Trophoblast cell (in vitro differentiated cells and primary cell): ENCODE results near the gene KIAA1328.

Experiments
- DNase-seq, 2 donors: peaks; one replicate each; pipeline ENCODE4 v3.0.0-alpha.2; 2016
- H2AFZ ChIP-seq: 2 replicates; pipeline ENCODE4 v1.6.1; 2013; ENCODE audit warnings: low read length, moderate library complexity, mild to moderate bottlenecking; ENCODE audit not compliant: insufficient read depth, poor library complexity
- H2AK5ac ChIP-seq: 2 replicates; pipeline ENCODE4 v1.6.1; 2013; ENCODE audit warnings: mild to moderate bottlenecking, low read length
- H2BK120ac ChIP-seq: 2 replicates; pipeline ENCODE4 v1.6.1; 2013; ENCODE audit warnings: low read length, mild to moderate bottlenecking, moderate library complexity; ENCODE audit not compliant: insufficient read depth, poor library complexity
- H2BK12ac ChIP-seq: 2 replicates; pipeline ENCODE4 v1.6.1; 2013; ENCODE audit warnings: mild to moderate bottlenecking, low read length, moderate library complexity
- H2BK5ac ChIP-seq: 2 replicates; pipeline ENCODE4 v1.6.1; 2013; ENCODE audit warnings: low read length, low read depth, moderate library complexity, mild to moderate bottlenecking; ENCODE audit not compliant: poor library complexity
- H3K14ac ChIP-seq: 2 replicates; pipeline ENCODE4 v1.6.1; 2013; ENCODE audit warnings: mild to moderate bottlenecking, low read length
- H3K18ac ChIP-seq: 2 replicates; pipeline ENCODE4 v1.6.1; 2013; ENCODE audit warnings: mild to moderate bottlenecking, low read length
- H3K23ac ChIP-seq: 2 replicates; pipeline ENCODE4 v1.6.1; 2013; ENCODE audit warnings: low read length
- H3K27ac ChIP-seq: 2 replicates; pipeline ENCODE4 v1.5.1; 2013; ENCODE audit warnings: low read depth, mild to moderate bottlenecking, inconsistent platforms, low read length, moderate library complexity
- H3K27me3 ChIP-seq: 2 replicates; pipeline ENCODE4 v1.6.1; 2013; ENCODE audit warnings: inconsistent platforms, mild to moderate bottlenecking, low read length, moderate library complexity; ENCODE audit not compliant: insufficient read depth
- H3K36me3 ChIP-seq, 2 experiments: 1 replicate in 1 of 2; 2 replicates in 1 of 2; pipeline ENCODE4 v1.6.1; 2013; ENCODE audit warnings: low read length in 2 of 2, mild to moderate bottlenecking in 2 of 2, moderate library complexity in 1 of 2; ENCODE audit not compliant: insufficient read depth in 2 of 2, control insufficient read depth in 1 of 2
- H3K4ac ChIP-seq: 2 replicates; pipeline ENCODE4 v1.6.1; 2013; ENCODE audit warnings: low read depth, mild to moderate bottlenecking, low read length, moderate library complexity
- H3K4me1 ChIP-seq, 2 experiments: 1 replicate in 1 of 2; 2 replicates in 1 of 2; pipeline ENCODE4 v1.6.1; 2013; ENCODE audit warnings: low read length in 2 of 2, mild to moderate bottlenecking in 2 of 2, moderate library complexity in 1 of 2; ENCODE audit not compliant: insufficient read depth in 2 of 2, control insufficient read depth in 1 of 2
- H3K4me2 ChIP-seq: 2 replicates; pipeline ENCODE4 v1.6.1; 2013; ENCODE audit warnings: inconsistent platforms, mild to moderate bottlenecking, low read length, moderate library complexity
- H3K4me3 ChIP-seq: 2 replicates; pipeline ENCODE4 v1.5.1; 2013; ENCODE audit warnings: mild to moderate bottlenecking, low read depth, low read length, inconsistent platforms
- H3K79me1 ChIP-seq: one replicate; pipeline ENCODE4 v1.6.1; 2013; ENCODE audit warnings: low read length
- H3K79me2 ChIP-seq: 2 replicates; pipeline ENCODE4 v1.6.1; 2013; ENCODE audit warnings: low read length, mild to moderate bottlenecking; ENCODE audit not compliant: control insufficient read depth, insufficient read depth, poor library complexity
- H3K9ac ChIP-seq: 2 replicates; pipeline ENCODE4 v1.6.1; 2013; ENCODE audit warnings: mild to moderate bottlenecking, low read length
- H3K9me3 ChIP-seq: 2 replicates; pipeline ENCODE4 v1.6.1; 2013; ENCODE audit warnings: low read depth, mild to moderate bottlenecking, control low read depth, inconsistent platforms, low read length; ENCODE audit not compliant: insufficient read depth
- H4K12ac ChIP-seq: 2 replicates; pipeline ENCODE4 v1.6.1; 2013; ENCODE audit warnings: low read depth, mild to moderate bottlenecking, low read length, moderate library complexity
- H4K8ac ChIP-seq: 2 replicates; pipeline ENCODE4 v1.6.1; 2013; ENCODE audit warnings: low read depth, mild to moderate bottlenecking, low read length, moderate library complexity
- H4K91ac ChIP-seq: one replicate; pipeline ENCODE4 v1.6.1; 2013; ENCODE audit warnings: low read depth, mild to moderate bottlenecking, low read length, moderate library complexity
- WGBS: extraction: QIAGEN DNeasy Blood & Tissue Kit; methylation state at CpG from one replicate; pipeline ENCODE4 v1.1.7; 2013; ENCODE audit warnings: missing lambda C conversion rate; ENCODE audit not compliant: insufficient read length, insufficient coverage; ENCODE audit errors: extremely low coverage; 5-methylcytosine and 5-hydroxymethylcytosine counted together

Gene KIAA1328

GRCh38 chr18:36993068-36993467 is 164.1 kb downstream of the KIAA1328 start:
- H4K91ac ChIP-seq, result no peak overlapping the region

GRCh38 chr18:37006742-37007141 is 177.8 kb downstream of the KIAA1328 start:
- no peak for DNase-seq
- no peak overlapping the region for H3K4me3 ChIP-seq

More at GRCh38 chr18:36993068-36993467, 164.1 kb downstream of the KIAA1328 start:
- Histone ChIP-seq H4K12ac (no peak overlapping the region), H3K27me3 (no peaks in the 10 kb centered on the region), H3K4ac (no peak overlapping the region), H2AFZ (no peak overlapping the region), H2BK120ac (no peak overlapping the region), H3K79me2 (no peaks in the 10 kb centered on the region), H2AK5ac (no peak overlapping the region), H3K4me2 (no peak overlapping the region), H3K79me1 (no peaks in the 10 kb centered on the region), H2BK12ac (no peak overlapping the region), H3K14ac (no peak overlapping the region), H3K4me1 (no peaks in the 10 kb centered on the region), H3K4me3 (no peak overlapping the region), H3K9me3 (no peaks in the 10 kb centered on the region), H3K23ac (no peak overlapping the region), H3K27ac (no peak overlapping the region), H3K36me3 (no peaks in the 10 kb centered on the region), H3K9ac (no peak overlapping the region), H3K18ac (no peak overlapping the region), H4K8ac (no peak overlapping the region), H2BK5ac (no peak overlapping the region)
- DNase-seq, result no peak

DNA sequence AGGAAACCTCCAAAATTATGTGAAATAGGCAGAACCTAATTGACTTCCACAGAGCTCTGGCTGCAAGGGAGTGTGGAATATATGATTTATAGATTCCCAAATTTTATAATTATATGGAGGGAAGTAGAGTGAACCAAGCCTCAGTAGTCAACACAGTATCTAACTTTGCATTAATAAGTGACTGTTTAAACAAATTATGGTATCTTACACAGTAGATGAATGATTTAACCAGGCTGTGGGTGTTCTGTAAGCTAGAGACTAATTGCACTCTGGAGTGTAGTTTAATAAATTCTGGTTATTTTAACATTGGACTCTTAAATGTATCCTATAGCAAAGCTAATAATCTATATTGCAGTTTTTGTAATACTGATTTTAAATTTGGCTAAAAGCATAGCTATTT is 183.5 kb downstream of the KIAA1328 start:
- H3K4ac ChIP-seq, result no peak overlapping the region

More at GRCh38 chr18:37006742-37007141, 177.8 kb downstream of the KIAA1328 start:
- Histone ChIP-seq H3K27me3 (no peaks in the 10 kb centered on the region), H3K36me3 (no peaks in the 10 kb centered on the region), H3K9ac (no peak overlapping the region), H3K14ac (no peak overlapping the region), H4K8ac (no peak overlapping the region), H3K4ac (no peak overlapping the region), H2BK5ac (no peak overlapping the region), H4K12ac (no peak overlapping the region), H3K18ac (no peak overlapping the region), H2AK5ac (no peak overlapping the region), H3K4me1 (no peaks in the 10 kb centered on the region), H3K79me1 (no peaks in the 10 kb centered on the region), H3K9me3 (no peaks in the 10 kb centered on the region), H2AFZ (no peak overlapping the region), H3K4me2 (no peak overlapping the region), H2BK12ac (no peak overlapping the region), H3K27ac (no peak overlapping the region), H3K79me2 (no peaks in the 10 kb centered on the region), H4K91ac (no peak overlapping the region), H2BK120ac (no peak overlapping the region), H3K23ac (no peak overlapping the region)

DNA sequence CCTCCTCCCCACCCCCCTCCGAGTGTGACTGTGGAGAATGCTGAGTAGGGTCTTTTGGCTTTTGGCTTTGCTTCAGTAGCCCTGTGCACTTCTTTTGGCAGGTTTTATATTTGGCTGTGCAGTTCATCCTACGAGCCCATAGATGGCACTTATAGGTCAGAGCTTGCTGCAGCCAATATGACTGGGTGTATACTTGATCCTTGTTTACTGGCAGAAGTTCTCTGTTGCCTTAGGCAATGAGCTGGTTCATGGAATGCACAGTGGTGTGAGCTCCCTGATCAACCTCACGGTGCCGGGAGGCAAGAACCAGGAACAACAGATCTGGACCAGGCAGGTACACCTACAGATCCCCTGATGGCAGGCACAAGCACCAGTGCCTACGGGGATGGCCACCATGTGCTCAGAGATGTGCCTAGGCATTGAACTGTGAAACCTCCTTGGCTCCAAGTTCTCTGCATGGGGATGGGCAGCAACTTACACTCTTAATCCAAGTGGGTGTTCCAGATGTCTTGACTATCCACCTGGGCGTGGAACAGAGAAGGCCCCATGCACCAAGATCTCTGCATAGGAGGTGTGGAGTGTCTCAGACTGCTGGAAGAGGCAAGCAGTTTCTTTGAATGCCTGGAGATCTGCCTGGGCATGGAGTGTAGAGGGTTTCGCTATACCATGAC is 190.4 kb downstream of the KIAA1328 start:
- H3K23ac ChIP-seq, result no peak overlapping the region
- no peak overlapping the region for H3K14ac ChIP-seq
- no peak overlapping the region for H2BK5ac ChIP-seq
- H3K9ac ChIP-seq, result no peak overlapping the region
- no peaks in the 10 kb centered on the region for H3K79me2 ChIP-seq
- no CpG with 5 or more reads among the region's 7 CpGs for WGBS
- H3K9me3 ChIP-seq, result no peaks in the 10 kb centered on the region
- H3K18ac ChIP-seq, result no peak overlapping the region
- peak overlapping the region; percentile 3 for H3K4me3 ChIP-seq
- H2AK5ac ChIP-seq, result no peak overlapping the region
- no peak overlapping the region for H3K4me2 ChIP-seq
- H4K12ac ChIP-seq, result no peak overlapping the region
- H3K36me3 ChIP-seq, result no peaks in the 10 kb centered on the region
- H2BK120ac ChIP-seq, result no peak overlapping the region
- no peak overlapping the region for H2AFZ ChIP-seq
- peaks cover 2 to 4% of the 10 kb centered on the region in 2 experiments for H3K4me1 ChIP-seq
- H4K8ac ChIP-seq, result no peak overlapping the region
- no peak overlapping the region for H2BK12ac ChIP-seq
- H4K91ac ChIP-seq, result no peak overlapping the region
- no peaks in the 10 kb centered on the region for H3K79me1 ChIP-seq
- H3K27me3 ChIP-seq, result no peaks in the 10 kb centered on the region
- DNase-seq, result peak; percentile 28 to 57
- no peak overlapping the region for H3K27ac ChIP-seq
- no peak overlapping the region for H3K4ac ChIP-seq

More for the DNA sequence above, 183.5 kb downstream of the KIAA1328 start:
- Histone ChIP-seq H3K9me3 (no peaks in the 10 kb centered on the region), H3K79me1 (no peaks in the 10 kb centered on the region), H2BK5ac (no peak overlapping the region), H3K4me1 (no peaks in the 10 kb centered on the region), H4K12ac (no peak overlapping the region), H3K27me3 (no peaks in the 10 kb centered on the region), H3K18ac (no peak overlapping the region), H3K27ac (no peak overlapping the region), H3K14ac (no peak overlapping the region), H2AK5ac (no peak overlapping the region), H4K91ac (no peak overlapping the region), H3K4me2 (no peak overlapping the region), H3K9ac (no peak overlapping the region), H3K79me2 (no peaks in the 10 kb centered on the region), H2BK12ac (no peak overlapping the region), H4K8ac (no peak overlapping the region), H2BK120ac (no peak overlapping the region), H2AFZ (no peak overlapping the region), H3K4me3 (no peak overlapping the region), H3K23ac (no peak overlapping the region), H3K36me3 (no peaks in the 10 kb centered on the region)
- no peak for DNase-seq
